SK-N-SH treated with all-trans-retinoic acid at 6 μM for 48 hours (cell line): ENCODE results near the gene CPVL.

Source experiments
- ATAC-seq: fragments of 200-7000 bp; cut with Tn5 transposase; 3 replicates; pipeline ENCODE4 v1.9.1; 2020; ENCODE audit warnings: mild to moderate bottlenecking, moderate library complexity
- ARNTL ChIP-seq: fragments of 450-650 bp; formaldehyde crosslinking; IDR thresholded peaks from 2 replicates; pipeline ENCODE4 v1.5.0; 2020; ENCODE audit warnings: low read depth, mild to moderate bottlenecking, moderate library complexity, borderline replicate concordance
- BACH2 ChIP-seq: fragments of 250-450 bp; sonication (Bioruptor Pico); IDR thresholded peaks from 2 replicates; pipeline ENCODE4 v1.9.0; 2021; ENCODE audit warnings: mild to moderate bottlenecking, borderline replicate concordance
- CREB5 ChIP-seq: fragments of 250-450 bp; sonication (Bioruptor Pico); IDR thresholded peaks from 2 replicates; pipeline ENCODE4 v1.5.1; 2020; ENCODE audit warnings: low read depth, mild to moderate bottlenecking, moderate library complexity
- CSDC2 ChIP-seq: fragments of 250-450 bp; sonication (Bioruptor Pico); IDR thresholded peaks from 2 replicates; pipeline ENCODE4 v1.5.0; 2020; ENCODE audit warnings: mild to moderate bottlenecking, moderate library complexity
- CSRNP3 ChIP-seq: fragments of 250-450 bp; sonication (Bioruptor Pico); IDR thresholded peaks from 2 replicates; pipeline ENCODE4 v1.5.1; 2021; ENCODE audit warnings: mild to moderate bottlenecking, moderate library complexity
- ESRRG ChIP-seq: fragments of 250-450 bp; sonication (Bioruptor Pico); IDR thresholded peaks from 2 replicates; pipeline ENCODE4 v1.6.1; 2021; ENCODE audit warnings: mild to moderate bottlenecking
- GLIS3 ChIP-seq: fragments of 250-450 bp; sonication (Bioruptor Pico); IDR thresholded peaks from 2 replicates; pipeline ENCODE4 v1.5.0; 2020; ENCODE audit warnings: mild to moderate bottlenecking, moderate library complexity
- ISL1 ChIP-seq: fragments of 250-450 bp; sonication (Bioruptor Pico); IDR thresholded peaks from 2 replicates; pipeline ENCODE4 v2.1.2; 2022; ENCODE audit warnings: mild to moderate bottlenecking, moderate library complexity
- OSR1 ChIP-seq: fragments of 250-450 bp; sonication (Bioruptor Pico); IDR thresholded peaks from 2 replicates; pipeline ENCODE4 v1.8.0; 2022; ENCODE audit warnings: moderate library complexity, mild to moderate bottlenecking, inconsistent platforms
- PATZ1 ChIP-seq: fragments of 250-450 bp; sonication (Bioruptor Pico); IDR thresholded peaks from 2 replicates; pipeline ENCODE4 v1.8.0; 2020; ENCODE audit warnings: mild to moderate bottlenecking, moderate library complexity, borderline replicate concordance
- PPARA ChIP-seq: fragments of 250-450 bp; sonication (Bioruptor Pico); IDR thresholded peaks from 2 replicates; pipeline ENCODE4 v1.5.0; 2020; ENCODE audit warnings: mild to moderate bottlenecking, borderline replicate concordance
- RARB ChIP-seq: fragments of 250-450 bp; sonication (Bioruptor Pico); IDR thresholded peaks from 2 replicates; pipeline ENCODE4 v1.8.0; 2021; ENCODE audit warnings: mild to moderate bottlenecking, moderate library complexity
- SNAI2 ChIP-seq: fragments of 250-450 bp; sonication (Bioruptor Pico); IDR thresholded peaks from 2 replicates; pipeline ENCODE4 v1.5.0; 2020; ENCODE audit warnings: mild to moderate bottlenecking, moderate library complexity
- TCF4 ChIP-seq: fragments of 250-450 bp; sonication (Bioruptor Pico); IDR thresholded peaks from 2 replicates; pipeline ENCODE4 v1.8.0; 2021; ENCODE audit warnings: mild to moderate bottlenecking, moderate library complexity, borderline replicate concordance
- TSHZ2 ChIP-seq: fragments of 250-450 bp; sonication (Bioruptor Pico); IDR thresholded peaks from 2 replicates; pipeline ENCODE4 v1.5.0; 2020; ENCODE audit warnings: mild to moderate bottlenecking, moderate library complexity
- ZC3H10 ChIP-seq: fragments of 250-450 bp; sonication (Bioruptor Pico); IDR thresholded peaks from 2 replicates; pipeline ENCODE4 v1.5.1; 2021; ENCODE audit warnings: mild to moderate bottlenecking, moderate library complexity
- ZFP3 ChIP-seq: fragments of 250-450 bp; sonication (Bioruptor Pico); IDR thresholded peaks from 2 replicates; pipeline ENCODE4 v1.5.0; 2020; ENCODE audit warnings: mild to moderate bottlenecking, moderate library complexity
- ZFP30 ChIP-seq: fragments of 450-650 bp; formaldehyde crosslinking; IDR thresholded peaks from 2 replicates; pipeline ENCODE4 v1.5.0; 2022; ENCODE audit warnings: mild to moderate bottlenecking, moderate library complexity
- ZNF70 ChIP-seq: fragments of 450-650 bp; formaldehyde crosslinking; IDR thresholded peaks from 2 replicates; pipeline ENCODE4 v1.5.0; 2020; ENCODE audit warnings: mild to moderate bottlenecking, moderate library complexity
- ZNF8 ChIP-seq: fragments of 450-650 bp; formaldehyde crosslinking; IDR thresholded peaks from 2 replicates; pipeline ENCODE4 v1.5.0; 2020; ENCODE audit warnings: mild to moderate bottlenecking, moderate library complexity

The CPVL gene

GRCh38 chr7:28961972-28962371, 184.4 kb downstream of the CPVL start (continued):
- TF ChIP-seq CSDC2 (CRISPR knock-in tag), result no peak
- TF ChIP-seq ZFP30 (CRISPR knock-in tag), result no peak
- no peak for TF ChIP-seq ISL1 (CRISPR knock-in tag)
- no peak for TF ChIP-seq CREB5 (CRISPR knock-in tag)

- TF ChIP-seq CREB5 (CRISPR knock-in tag), result no peak
- TF ChIP-seq CSRNP3, result no peak
- no peak for TF ChIP-seq ARNTL
- no peak for TF ChIP-seq BACH2 (CRISPR knock-in tag)
- no peak for ATAC-seq
These were observed 186.1 kb downstream of the CPVL start for GRCh38 chr7:28960071-28960840.

GRCh38 chr7:28958980-28959347, 187.4 kb downstream of the CPVL start:
- ATAC-seq, result no peak
- TF ChIP-seq ZNF8 (CRISPR knock-in tag) (no peak), ESRRG (CRISPR knock-in tag) (no peak), ZFP30 (CRISPR knock-in tag) (no peak), OSR1 (CRISPR knock-in tag) (no peak), SNAI2 (no peak), CREB5 (CRISPR knock-in tag) (no peak), PATZ1 (no peak), GLIS3 (CRISPR knock-in tag) (no peak)

GRCh38 chr7:28958235-28958979, 187.9 kb downstream of the CPVL start, which contains the start of gene TRIL:
TSS of gene TRIL (minus strand) at chr7:28958330. CDS start at chr7:28958046, 284 bp downstream.
- TF ChIP-seq ZNF70 (CRISPR knock-in tag) (peak; percentile 23), ZC3H10 (CRISPR knock-in tag) (no peak), TCF4 (CRISPR knock-in tag) (peak; percentile 52), ZFP30 (CRISPR knock-in tag) (peak; percentile 77), RARB (CRISPR knock-in tag) (no peak), ZNF8 (CRISPR knock-in tag) (no peak), PPARA (CRISPR knock-in tag) (no peak), BACH2 (CRISPR knock-in tag) (no peak), SNAI2 (no peak), ZFP3 (CRISPR knock-in tag) (peak; percentile 30; the same call in 1 of the 2 replicates), ESRRG (CRISPR knock-in tag) (no peak), TSHZ2 (CRISPR knock-in tag) (no peak; the same call in 1 of the 2 replicates), GLIS3 (CRISPR knock-in tag) (no peak)
- peak; percentile 47 for ATAC-seq
